Neural cell (in vitro differentiated cells): ENCODE data around the gene GNB3. TPM values are rescaled to one million over a fixed set of nuclear protein-coding genes. Genes with fewer than 3 reads are reported as not detected.

Experiments used
- polyA plus RNA-seq: library from polyadenylated mRNA; depleted of rRNA; stranded (reverse); fragments of >200 nt; gene quantifications from 2 replicates; pipeline ENCODE4 v1.2.3, GENCODE V29; 2014

The GNB3 gene
- polyA plus RNA-seq, 1 donor from 2014 or later: 18.8 TPM

Other genes starting within 250 kb of the GNB3 start
- 146 and 173 TPM in 2 replicates for gene CHD4, start 233.5 kb upstream of the GNB3 start, polyA plus RNA-seq
- gene LPAR5, start 205.0 kb upstream of the GNB3 start, polyA plus RNA-seq: 0.48 TPM in 1 of 2 replicates, not detected in the other
- gene ACRBP, start 193.5 kb upstream of the GNB3 start, polyA plus RNA-seq: 1.6 and 4.7 TPM in 2 replicates
- 522 and 540 TPM in 2 replicates for gene ING4, start 177.8 kb upstream of the GNB3 start, polyA plus RNA-seq
- 25.8 and 30.2 TPM in 2 replicates for gene ZNF384, start 151.6 kb upstream of the GNB3 start, polyA plus RNA-seq
- 2.1 and 4.4 TPM in 2 replicates for gene PIANP, start 140.1 kb upstream of the GNB3 start, polyA plus RNA-seq
- 45.8 and 50.2 TPM in 2 replicates for gene COPS7A, start 116.9 kb upstream of the GNB3 start, polyA plus RNA-seq
- 134 and 176 TPM in 2 replicates for gene MLF2, start 87.8 kb upstream of the GNB3 start, polyA plus RNA-seq
- 504 and 557 TPM in 2 replicates for gene PTMS, start 74.6 kb upstream of the GNB3 start, polyA plus RNA-seq
- gene LAG3, start 68.4 kb upstream of the GNB3 start, polyA plus RNA-seq: 1.4 and 2.0 TPM in 2 replicates
- not detected in 2 replicates for gene CD4, start 51.4 kb upstream of the GNB3 start, polyA plus RNA-seq
- gene GPR162, start 19.1 kb upstream of the GNB3 start, polyA plus RNA-seq: 82.8 and 117 TPM in 2 replicates
- 58.9 and 66.1 TPM in 2 replicates for gene P3H3, start 12.5 kb upstream of the GNB3 start, polyA plus RNA-seq
- gene CDCA3, start 10.4 kb downstream of the GNB3 start, polyA plus RNA-seq: 4.1 and 7.3 TPM in 2 replicates
- gene USP5, start 11.2 kb downstream of the GNB3 start, polyA plus RNA-seq: 120 and 130 TPM in 2 replicates
- 288 and 292 TPM in 2 replicates for gene TPI1, start 26.6 kb downstream of the GNB3 start, polyA plus RNA-seq
- gene SPSB2, start 32.4 kb downstream of the GNB3 start, polyA plus RNA-seq: 12.8 and 14.2 TPM in 2 replicates
- gene LRRC23, start 63.9 kb downstream of the GNB3 start, polyA plus RNA-seq: 13.6 and 20.5 TPM in 2 replicates
- gene ENO2, start 73.7 kb downstream of the GNB3 start, polyA plus RNA-seq: 193 and 228 TPM in 2 replicates
- gene ATN1, start 87.0 kb downstream of the GNB3 start, polyA plus RNA-seq: 9.2 and 13.7 TPM in 2 replicates
- gene RNU7-1, start 102.9 kb downstream of the GNB3 start, polyA plus RNA-seq: not detected in 2 replicates
- gene C12orf57, start 103.1 kb downstream of the GNB3 start, polyA plus RNA-seq: 477 and 500 TPM in 2 replicates
- not detected in 2 replicates for gene PTPN6, start 110.4 kb downstream of the GNB3 start, polyA plus RNA-seq
- gene PHB2, start 129.7 kb downstream of the GNB3 start, polyA plus RNA-seq: 210 and 230 TPM in 2 replicates
- gene EMG1, start 130.0 kb downstream of the GNB3 start, polyA plus RNA-seq: 27.3 and 33.2 TPM in 2 replicates
- 10.8 and 14.4 TPM in 2 replicates for gene LPCAT3, start 177.6 kb downstream of the GNB3 start, polyA plus RNA-seq
- gene C1S, start 219.8 kb downstream of the GNB3 start, polyA plus RNA-seq: 4.9 and 12.6 TPM in 2 replicates